SK-N-MC (cell line): ENCODE measurements around the gene PTHLH.

Experiments used
- EZH2 ChIP-seq: fragments of 200-600 bp; sonication (generic); IDR thresholded peaks from one replicate; pipeline ENCODE4 v1.6.1; 2017; ENCODE audit warnings: antibody characterized with exemption
- POLR2AphosphoS5 ChIP-seq: IDR thresholded peaks from 2 replicates; pipeline ENCODE4 v1.6.1; 2012; ENCODE audit warnings: mild to moderate bottlenecking, low read depth, low read length, borderline replicate concordance

DNA sequence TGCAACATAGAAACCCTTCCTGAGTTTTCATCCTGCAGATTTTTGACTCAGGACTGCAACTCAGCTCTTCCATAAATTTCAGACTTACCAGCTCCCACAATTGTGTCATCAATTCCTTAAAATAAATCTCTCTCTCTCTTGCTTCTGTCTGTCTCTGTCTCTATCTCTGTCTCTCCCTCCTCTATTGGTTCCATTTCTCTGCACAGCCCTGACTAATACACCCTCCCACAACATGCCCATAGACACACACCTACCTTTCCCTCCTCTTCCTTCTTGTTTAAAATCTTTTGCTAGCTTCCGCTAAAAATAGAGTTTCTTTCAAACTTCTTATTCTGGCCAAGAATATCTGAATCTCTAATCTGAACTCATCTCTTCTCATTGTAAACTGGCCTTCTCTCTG lies 22.9 kb upstream of the PTHLH start:
- no peak for TF ChIP-seq EZH2
- no peak for TF ChIP-seq POLR2AphosphoS5
